ENCODE results near the gene DOHH.

The DOHH gene

GRCh38 chr19:3492919-3493318 lies 7.6 kb downstream of the DOHH start:
- Histone ChIP-seq H3K23ac (ENCODE audit: low read length) (no peak overlapping the region), H4K8ac (ENCODE audit: low read depth, low read length) (no peak overlapping the region), H3K36me3 (ENCODE audit: control insufficient read depth, insufficient read depth, low read length) (peaks cover 5% of the 10 kb centered on the region), H2BK120ac (ENCODE audit: low read depth, low read length) (no peak overlapping the region), H3K4me2 (ENCODE audit: low read length) (no peak overlapping the region), H2BK5ac (ENCODE audit: low read length) (no peak overlapping the region), H2BK15ac (replicated peaks; ENCODE audit: low read depth) (no peak overlapping the region), H3K4me1 (ENCODE audit: control insufficient read depth, low read depth, low read length) (no peaks in the 10 kb centered on the region), H3K79me2 (ENCODE audit: control insufficient read depth, insufficient read depth, low read length) (peaks cover 4% of the 10 kb centered on the region), H3K79me1 (ENCODE audit: low read length) (peaks cover 5% of the 10 kb centered on the region), H3K18ac (ENCODE audit: low read length) (no peak overlapping the region), H3K4me3 (ENCODE audit: low read length) (no peak overlapping the region), H4K5ac (ENCODE audit: low read length) (no peak overlapping the region), H3K27ac (ENCODE audit: low read depth, low read length) (no peak overlapping the region), H3K27me3 (ENCODE audit: insufficient read depth, low read length, poor library complexity) (no peaks in the 10 kb centered on the region), H3K4ac (ENCODE audit: low read depth, low read length) (no peak overlapping the region), H2AK5ac (ENCODE audit: low read length) (no peak overlapping the region), H3K9ac (ENCODE audit: low read length) (no peak overlapping the region), H3K56ac (ENCODE audit: low read length) (no peak overlapping the region)
- WGBS (ENCODE audit: extremely low coverage, insufficient coverage, low lambda C conversion rate) = no CpG with 5 or more reads among the region's 16 CpGs
- DNase-seq = no peak

- no peak overlapping the region for H3K18ac ChIP-seq (ENCODE audit: low read length)
- H3K79me1 ChIP-seq (ENCODE audit: low read length) = peaks cover 2% of the 10 kb centered on the region
- no peak overlapping the region for H3K56ac ChIP-seq (ENCODE audit: low read length)
- no peak overlapping the region for H3K27ac ChIP-seq (ENCODE audit: low read depth, low read length)
- no peak overlapping the region for H3K23ac ChIP-seq (ENCODE audit: low read length)
- no peak overlapping the region for H2BK120ac ChIP-seq (ENCODE audit: low read depth, low read length)
- no peaks in the 10 kb centered on the region for H3K4me1 ChIP-seq (ENCODE audit: control insufficient read depth, low read depth, low read length)
- no peak for DNase-seq
- H2BK15ac ChIP-seq (replicated peaks; ENCODE audit: low read depth) = no peak overlapping the region
- H3K4ac ChIP-seq (ENCODE audit: low read depth, low read length) = no peak overlapping the region
- H3K27me3 ChIP-seq (ENCODE audit: insufficient read depth, low read length, poor library complexity) = no peaks in the 10 kb centered on the region
- no peak overlapping the region for H2BK5ac ChIP-seq (ENCODE audit: low read length)
- no peak overlapping the region for H4K8ac ChIP-seq (ENCODE audit: low read depth, low read length)
- no peak overlapping the region for H3K4me3 ChIP-seq (ENCODE audit: low read length)
- no peak overlapping the region for H3K4me2 ChIP-seq (ENCODE audit: low read length)
- no peak overlapping the region for H2AK5ac ChIP-seq (ENCODE audit: low read length)
- no CpG with 5 or more reads among the region's 45 CpGs for WGBS (ENCODE audit: extremely low coverage, insufficient coverage, low lambda C conversion rate)
- peaks cover 2% of the 10 kb centered on the region for H3K79me2 ChIP-seq (ENCODE audit: control insufficient read depth, insufficient read depth, low read length)
- H4K5ac ChIP-seq (ENCODE audit: low read length) = no peak overlapping the region
- no peak overlapping the region for H3K9ac ChIP-seq (ENCODE audit: low read length)
- H3K36me3 ChIP-seq (ENCODE audit: control insufficient read depth, insufficient read depth, low read length) = peaks cover 5% of the 10 kb centered on the region
Measured at GRCh38 chr19:3492131-3492839, 8.2 kb downstream of the DOHH start.

- H2BK120ac ChIP-seq (ENCODE audit: low read depth, low read length) = no peak overlapping the region
- no CpG with 5 or more reads among the region's 55 CpGs for WGBS (ENCODE audit: extremely low coverage, insufficient coverage, low lambda C conversion rate)
- H3K4me2 ChIP-seq (ENCODE audit: low read length) = no peak overlapping the region
Measured at GRCh38 chr19:3491396-3492119, 8.9 kb downstream of the DOHH start.

GRCh38 chr19:3483226-3483628 lies 17.2 kb downstream of the DOHH start, which contains the start of gene SMIM44:
Gene SMIM44 (minus strand): TSS chr19:3483441. CDS start chr19:3483403, 38 bp downstream.
- Histone ChIP-seq H2BK15ac (replicated peaks; ENCODE audit: low read depth) (no peak within 1 kb of the TSS), H3K4me1 (ENCODE audit: control insufficient read depth, low read depth, low read length) (peaks cover 2% of the 10 kb centered on the region), H2AK5ac (ENCODE audit: low read length) (no peak within 1 kb of the TSS), H3K4me2 (ENCODE audit: low read length) (no peak within 1 kb of the TSS), H2BK5ac (ENCODE audit: low read length) (no peak within 1 kb of the TSS), H3K27ac (ENCODE audit: low read depth, low read length) (peak within 1 kb of the TSS; percentile 14), H3K4me3 (ENCODE audit: low read length) (no peak within 1 kb of the TSS), H3K56ac (ENCODE audit: low read length) (peak within 1 kb of the TSS; percentile 42), H3K27me3 (ENCODE audit: insufficient read depth, low read length, poor library complexity) (no peaks in the 10 kb centered on the region), H4K8ac (ENCODE audit: low read depth, low read length) (no peak within 1 kb of the TSS), H3K23ac (ENCODE audit: low read length) (no peak within 1 kb of the TSS), H3K4ac (ENCODE audit: low read depth, low read length) (peak within 1 kb of the TSS; percentile 10), H3K9ac (ENCODE audit: low read length) (no peak within 1 kb of the TSS), H3K18ac (ENCODE audit: low read length) (no peak within 1 kb of the TSS), H3K36me3 (ENCODE audit: control insufficient read depth, insufficient read depth, low read length) (no peaks in the 10 kb centered on the region), H3K79me2 (ENCODE audit: control insufficient read depth, insufficient read depth, low read length) (no peaks in the 10 kb centered on the region), H3K79me1 (ENCODE audit: low read length) (no peaks in the 10 kb centered on the region), H4K5ac (ENCODE audit: low read length) (no peak within 1 kb of the TSS), H2BK120ac (ENCODE audit: low read depth, low read length) (no peak within 1 kb of the TSS)
- no peak for DNase-seq
- no CpG with 5 or more reads among the region's 33 CpGs for WGBS (ENCODE audit: extremely low coverage, insufficient coverage, low lambda C conversion rate)

More at GRCh38 chr19:3491396-3492119, 8.9 kb downstream of the DOHH start:
- Histone ChIP-seq H3K27me3 (ENCODE audit: insufficient read depth, low read length, poor library complexity) (no peaks in the 10 kb centered on the region), H2BK15ac (replicated peaks; ENCODE audit: low read depth) (no peak overlapping the region), H4K5ac (ENCODE audit: low read length) (no peak overlapping the region), H3K79me2 (ENCODE audit: control insufficient read depth, insufficient read depth, low read length) (no peaks in the 10 kb centered on the region), H3K4me1 (ENCODE audit: control insufficient read depth, low read depth, low read length) (no peaks in the 10 kb centered on the region), H3K18ac (ENCODE audit: low read length) (no peak overlapping the region), H4K8ac (ENCODE audit: low read depth, low read length) (no peak overlapping the region), H3K36me3 (ENCODE audit: control insufficient read depth, insufficient read depth, low read length) (peaks cover 5% of the 10 kb centered on the region), H3K56ac (ENCODE audit: low read length) (no peak overlapping the region), H3K23ac (ENCODE audit: low read length) (no peak overlapping the region), H3K27ac (ENCODE audit: low read depth, low read length) (no peak overlapping the region), H3K79me1 (ENCODE audit: low read length) (no peaks in the 10 kb centered on the region), H3K4me3 (ENCODE audit: low read length) (no peak overlapping the region), H3K9ac (ENCODE audit: low read length) (no peak overlapping the region), H2BK5ac (ENCODE audit: low read length) (no peak overlapping the region), H3K4ac (ENCODE audit: low read depth, low read length) (no peak overlapping the region), H2AK5ac (ENCODE audit: low read length) (no peak overlapping the region)
- DNase-seq = no peak

GRCh38 chr19:3482507-3483225 lies 17.8 kb downstream of the DOHH start:
- DNase-seq = no peak

More at GRCh38 chr19:3482507-3483225, 17.8 kb downstream of the DOHH start:
- Histone ChIP-seq H2AK5ac (ENCODE audit: low read length) (no peak overlapping the region), H3K56ac (ENCODE audit: low read length) (peak overlapping the region; percentile 42), H4K5ac (ENCODE audit: low read length) (no peak overlapping the region), H2BK120ac (ENCODE audit: low read depth, low read length) (no peak overlapping the region), H3K4me1 (ENCODE audit: control insufficient read depth, low read depth, low read length) (peaks cover 2% of the 10 kb centered on the region), H3K36me3 (ENCODE audit: control insufficient read depth, insufficient read depth, low read length) (no peaks in the 10 kb centered on the region), H3K79me2 (ENCODE audit: control insufficient read depth, insufficient read depth, low read length) (no peaks in the 10 kb centered on the region), H2BK15ac (replicated peaks; ENCODE audit: low read depth) (no peak overlapping the region), H3K27ac (ENCODE audit: low read depth, low read length) (peak overlapping the region; percentile 14), H3K27me3 (ENCODE audit: insufficient read depth, low read length, poor library complexity) (no peaks in the 10 kb centered on the region), H3K9ac (ENCODE audit: low read length) (no peak overlapping the region), H3K4me2 (ENCODE audit: low read length) (no peak overlapping the region), H3K4ac (ENCODE audit: low read depth, low read length) (peak overlapping the region; percentile 10), H3K79me1 (ENCODE audit: low read length) (no peaks in the 10 kb centered on the region), H3K4me3 (ENCODE audit: low read length) (no peak overlapping the region), H4K8ac (ENCODE audit: low read depth, low read length) (no peak overlapping the region), H2BK5ac (ENCODE audit: low read length) (no peak overlapping the region), H3K23ac (ENCODE audit: low read length) (no peak overlapping the region), H3K18ac (ENCODE audit: low read length) (no peak overlapping the region)
- WGBS (ENCODE audit: extremely low coverage, insufficient coverage, low lambda C conversion rate) = no CpG with 5 or more reads among the region's 49 CpGs

Measured in mesendoderm (in vitro differentiated cells).